ENCODE measurements around the gene DNAJB8. TPM values are rescaled to one million over a fixed set of nuclear protein-coding genes. Genes with fewer than 3 reads are reported as not detected.
A peak's percentile ranks its signal among the peaks of the same experiment; 100 is the strongest.

The DNAJB8 gene
- total RNA-seq, 1 experiment from 2014 or later: not detected

GRCh38 chr3:128432301-128432970, 34.3 kb downstream of the DNAJB8 start:
- POLR2A ChIA-PET: no interaction called here
- intact Hi-C loops (cut with micrococcal nuclease): no loop called here
- H3K27ac Mint-ChIP-seq (ENCODE audit: low read depth, unreplicated experiment): no peak overlapping the region
- peaks cover 11% of the 10 kb centered on the region for H3K36me3 Mint-ChIP-seq (ENCODE audit: insufficient read depth, unreplicated experiment)
- peak overlapping the region; percentile 37 for H3K4me3 Mint-ChIP-seq (ENCODE audit: unreplicated experiment)
- DNase-seq (ENCODE audit: unreplicated experiment): no peak
- no TSS peak for BruUV-seq (replicated peaks)
- no peaks in the 10 kb centered on the region for H3K4me1 Mint-ChIP-seq (ENCODE audit: insufficient read depth, unreplicated experiment)
- CTCF ChIA-PET: interaction anchor here (0.7 kb wide), 1 partner anchor 112 kb away, joined by 3 read pairs; no protein-coding TSS in a partner anchor
- peaks cover 56% of the 10 kb centered on the region for H3K27me3 Mint-ChIP-seq (ENCODE audit: insufficient read depth, unreplicated experiment)
- H3K9me3 Mint-ChIP-seq (ENCODE audit: unreplicated experiment): no peaks in the 10 kb centered on the region
- TF ChIP-seq CTCF (IDR thresholded peaks at IDR 0.05; ENCODE audit: unreplicated experiment): no peak

- peak overlapping the region; percentile 37 for H3K4me3 Mint-ChIP-seq (ENCODE audit: unreplicated experiment)
- no peaks in the 10 kb centered on the region for H3K9me3 Mint-ChIP-seq (ENCODE audit: unreplicated experiment)
- BruUV-seq (replicated peaks): no TSS peak
- H3K36me3 Mint-ChIP-seq (ENCODE audit: insufficient read depth, unreplicated experiment): peaks cover 11% of the 10 kb centered on the region
- DNase-seq (ENCODE audit: unreplicated experiment): no peak
- peaks cover 50% of the 10 kb centered on the region for H3K27me3 Mint-ChIP-seq (ENCODE audit: insufficient read depth, unreplicated experiment)
- intact Hi-C loops (cut with micrococcal nuclease): no loop called here
- POLR2A ChIA-PET: no interaction called here
- H3K27ac Mint-ChIP-seq (ENCODE audit: low read depth, unreplicated experiment): no peak overlapping the region
- no peaks in the 10 kb centered on the region for H3K4me1 Mint-ChIP-seq (ENCODE audit: insufficient read depth, unreplicated experiment)
- TF ChIP-seq CTCF (IDR thresholded peaks at IDR 0.05; ENCODE audit: unreplicated experiment): no peak
- CTCF ChIA-PET: no interaction called here
These were observed 34.8 kb downstream of the DNAJB8 start for GRCh38 chr3:128431803-128432300.

- TF ChIP-seq CTCF (IDR thresholded peaks at IDR 0.05; ENCODE audit: unreplicated experiment): no peak
- BruUV-seq (replicated peaks): no TSS peak
- Mint-ChIP-seq H3K4me3 (ENCODE audit: unreplicated experiment) (no peak overlapping the region), H3K9me3 (ENCODE audit: unreplicated experiment) (no peaks in the 10 kb centered on the region), H3K36me3 (ENCODE audit: insufficient read depth, unreplicated experiment) (peaks cover 11% of the 10 kb centered on the region), H3K27ac (ENCODE audit: low read depth, unreplicated experiment) (no peak overlapping the region), H3K4me1 (ENCODE audit: insufficient read depth, unreplicated experiment) (no peaks in the 10 kb centered on the region), H3K27me3 (ENCODE audit: insufficient read depth, unreplicated experiment) (peaks cover 39% of the 10 kb centered on the region)
- DNase-seq (ENCODE audit: unreplicated experiment): no peak
- intact Hi-C loops (cut with micrococcal nuclease): no loop called here
- ChIA-PET CTCF (no interaction called here), POLR2A (no interaction called here)
These were observed 36.0 kb downstream of the DNAJB8 start for GRCh38 chr3:128430731-128431130.

- Mint-ChIP-seq H3K27ac (ENCODE audit: low read depth, unreplicated experiment) (no peak overlapping the region), H3K9me3 (ENCODE audit: unreplicated experiment) (no peaks in the 10 kb centered on the region), H3K36me3 (ENCODE audit: insufficient read depth, unreplicated experiment) (peaks cover 11% of the 10 kb centered on the region), H3K4me1 (ENCODE audit: insufficient read depth, unreplicated experiment) (no peaks in the 10 kb centered on the region), H3K4me3 (ENCODE audit: unreplicated experiment) (no peak overlapping the region), H3K27me3 (ENCODE audit: insufficient read depth, unreplicated experiment) (peaks cover 39% of the 10 kb centered on the region)
- intact Hi-C loops (cut with micrococcal nuclease): no loop called here
- no peak for DNase-seq (ENCODE audit: unreplicated experiment)
- POLR2A ChIA-PET: interaction anchor here (0.6 kb wide), 1 partner anchor 15 kb away, joined by 3 read pairs; no protein-coding TSS in a partner anchor
- TF ChIP-seq CTCF (IDR thresholded peaks at IDR 0.05; ENCODE audit: unreplicated experiment): no peak
- no TSS peak for BruUV-seq (replicated peaks)
- CTCF ChIA-PET: interaction anchor here (0.7 kb wide), 1 partner anchor 336 kb away, joined by 3 read pairs; no protein-coding TSS in a partner anchor
These were observed 36.4 kb downstream of the DNAJB8 start for GRCh38 chr3:128430301-128430700.
